Stromal cell of bone marrow (primary cell): ENCODE measurements around the gene COQ10A.
"Not testable (repeated sequence)": the region's sequence is repeated elsewhere in the genome, so short reads cannot be mapped to it uniquely, and the experiment has no call there.

Source experiments
- DNase-seq: peaks from one replicate; pipeline ENCODE4 v3.0.0-alpha.2; 2012; ENCODE audit warnings: low read depth

The COQ10A gene

DNA sequence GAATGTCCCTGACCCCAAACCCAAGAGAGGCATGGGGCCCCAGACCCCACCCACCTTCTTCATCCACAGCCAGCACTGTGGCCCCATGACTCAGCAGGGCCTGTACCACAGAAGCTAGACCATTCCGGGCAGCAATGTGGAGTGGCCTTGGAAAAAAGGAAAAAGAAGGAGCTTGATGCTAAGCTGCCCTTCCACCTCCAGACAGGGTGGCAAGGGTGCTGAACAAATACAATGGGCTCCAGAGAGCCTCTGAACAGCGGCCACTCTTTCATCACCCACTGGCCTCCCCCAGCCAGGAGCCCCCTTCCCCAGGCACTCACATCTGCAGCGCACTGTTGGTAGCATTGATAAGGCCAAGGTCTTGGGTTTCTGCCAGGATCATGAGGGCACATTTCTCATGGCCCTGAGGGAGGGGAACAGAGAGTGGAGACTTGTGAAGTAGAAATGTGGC, 23.0 kb upstream of the COQ10A start:
- no peak for DNase-seq

GRCh38 chr12:56244494-56244893, 22.2 kb upstream of the COQ10A start:
- no peak for DNase-seq

DNA sequence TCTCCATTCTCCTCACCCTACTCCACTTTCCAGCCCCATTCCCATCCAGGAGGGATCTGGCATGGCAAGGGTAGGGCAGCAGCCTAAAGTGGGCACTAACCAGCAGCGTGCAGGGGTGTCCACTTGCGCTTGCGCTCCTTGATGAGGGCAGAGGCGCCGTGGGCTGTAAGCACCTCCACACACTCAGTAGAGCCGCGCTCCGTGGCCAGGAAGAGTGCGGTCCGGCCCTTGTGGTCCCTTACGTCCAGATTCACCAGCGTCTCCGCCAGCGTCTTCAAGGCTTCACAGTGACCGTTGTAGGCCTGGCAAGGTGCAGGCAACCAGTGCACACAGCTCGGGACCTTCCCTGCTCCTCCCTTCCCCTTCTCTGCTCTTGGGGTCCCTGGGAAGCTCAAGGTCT, 18.8 kb upstream of the COQ10A start:
- no peak for DNase-seq

DNA sequence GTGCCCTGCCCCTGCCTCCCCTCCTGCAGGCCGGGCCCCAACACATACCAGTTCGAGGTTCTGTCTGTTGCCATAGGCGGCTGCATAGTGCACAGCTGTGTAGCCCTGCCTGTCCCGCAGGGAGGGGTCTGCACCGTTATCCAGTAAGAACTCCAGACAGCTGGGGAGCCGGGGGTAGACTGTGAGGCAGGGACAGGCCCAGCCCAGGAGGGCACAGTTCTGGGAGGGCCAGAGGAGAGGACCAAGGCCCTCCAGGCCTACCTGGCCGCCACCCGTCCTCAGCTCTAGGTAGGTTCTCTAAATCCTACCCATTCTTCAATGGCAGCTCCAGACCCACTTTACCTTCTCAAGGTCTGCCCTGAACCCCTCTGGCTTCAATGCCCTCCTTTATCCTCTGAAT, 18.0 kb upstream of the COQ10A start:
- DNase-seq, result no peak

DNA sequence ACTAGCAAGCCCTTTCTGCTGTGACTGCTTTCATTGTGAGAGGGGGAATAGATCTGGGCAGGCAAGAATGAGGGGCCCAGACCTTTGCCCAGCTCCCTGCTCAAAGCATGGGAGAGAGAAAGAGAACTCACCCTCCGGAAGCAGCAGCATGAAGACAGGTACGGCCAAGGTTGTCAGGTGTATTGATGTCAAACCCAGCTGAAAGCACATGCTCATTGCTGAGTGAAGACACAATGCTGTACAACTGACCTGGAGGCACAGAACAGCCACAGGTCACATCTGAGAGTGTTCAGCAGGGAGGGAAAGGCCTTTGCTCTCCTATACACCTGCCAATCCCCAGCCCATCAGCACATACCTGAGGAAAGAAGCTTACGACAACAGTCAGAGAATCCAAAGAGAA, 14.1 kb upstream of the COQ10A start:
- DNase-seq, result no peak

GRCh38 chr12:56253091-56253490, 13.7 kb upstream of the COQ10A start:
- no peak for DNase-seq

GRCh38 chr12:56255671-56256070, 11.1 kb upstream of the COQ10A start:
- DNase-seq, result no peak

DNA sequence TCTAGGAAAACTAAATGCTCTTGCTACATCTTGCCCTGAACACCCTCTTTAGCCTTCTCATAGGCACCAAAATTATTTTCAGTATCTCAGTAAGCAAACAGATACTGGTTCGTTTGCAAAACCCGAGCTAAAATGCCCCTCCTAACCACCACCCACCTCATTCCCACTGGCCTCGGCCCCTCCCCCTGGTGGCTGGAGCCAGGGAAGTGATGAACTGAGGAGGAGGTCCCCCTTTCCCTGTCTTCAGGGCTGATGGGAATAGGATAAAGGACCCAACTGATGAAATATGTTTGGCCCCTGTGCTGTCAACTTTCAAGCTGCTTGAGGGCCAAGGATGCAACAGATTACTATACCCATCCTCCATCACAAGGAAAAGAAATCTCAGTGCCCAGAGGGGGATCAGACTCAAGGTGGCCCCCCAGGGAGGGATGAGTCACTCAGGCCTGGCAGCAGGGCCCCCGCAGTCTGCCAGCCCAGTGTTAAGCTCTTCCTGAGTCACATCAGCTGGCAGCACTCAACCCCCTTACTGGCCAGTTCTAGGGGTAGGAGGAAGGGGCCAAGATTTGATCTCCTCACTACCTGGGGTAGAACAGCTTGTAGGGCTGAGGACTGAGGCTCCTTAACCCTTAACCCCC, 10.3 kb upstream of the COQ10A start:
- no peak for DNase-seq

GRCh38 chr12:56257071-56257470, 9.7 kb upstream of the COQ10A start:
- DNase-seq, result no peak

- DNase-seq, result no peak
Measured at GRCh38 chr12:56257491-56258067, 9.2 kb upstream of the COQ10A start.

- DNase-seq, result peak; percentile 74
Measured at GRCh38 chr12:56258068-56258819, 8.5 kb upstream of the COQ10A start, which contains the start of gene ANKRD52. ANKRD52 (minus strand) TSS chr12:56258384; CDS start chr12:56258269, 115 bp downstream.

GRCh38 chr12:56258820-56259183, 7.9 kb upstream of the COQ10A start:
- DNase-seq, result no peak

- DNase-seq, result no peak
Measured at GRCh38 chr12:56260380-56260779, 6.4 kb upstream of the COQ10A start.

- DNase-seq, result no peak
Measured at GRCh38 chr12:56260921-56261320, 5.8 kb upstream of the COQ10A start.

DNA sequence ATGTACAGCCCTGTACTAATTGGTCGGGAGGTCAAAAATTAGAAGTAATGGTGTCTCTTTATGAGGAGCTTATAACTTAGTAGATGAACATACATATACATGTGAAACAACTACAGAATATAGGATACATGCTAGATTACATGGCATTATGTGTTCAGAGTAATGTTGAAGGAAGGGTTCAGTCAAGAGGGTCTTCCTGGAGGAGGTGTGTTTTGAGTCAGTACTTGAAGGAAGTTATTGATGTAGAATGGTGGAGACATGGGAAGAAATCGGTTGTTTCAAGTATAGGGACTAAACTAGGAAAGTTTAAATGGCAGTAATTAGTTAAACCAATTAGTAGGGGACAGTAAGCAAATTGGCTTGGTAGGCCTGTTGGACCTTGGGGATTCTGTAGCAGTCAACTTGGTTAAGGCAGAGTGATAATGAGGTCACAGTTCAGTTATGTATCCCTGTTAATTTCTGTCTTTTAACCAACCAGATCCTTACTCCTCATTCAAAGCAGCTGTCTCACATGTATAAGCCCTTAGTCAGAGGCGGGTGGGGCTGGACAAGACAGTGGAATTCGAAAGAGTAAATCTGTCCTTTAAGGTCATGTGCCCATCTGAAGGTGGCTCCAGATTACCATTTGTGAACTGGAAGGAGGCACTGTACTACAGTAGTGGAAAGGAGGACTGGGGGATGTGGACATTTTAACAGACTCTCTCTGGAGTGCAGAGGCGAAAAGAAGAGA, 5.1 kb upstream of the COQ10A start:
- peak; percentile 24 for DNase-seq

- DNase-seq, result not testable (repeated sequence)
Measured at GRCh38 chr12:56262955-56263354, 3.8 kb upstream of the COQ10A start.

DNA sequence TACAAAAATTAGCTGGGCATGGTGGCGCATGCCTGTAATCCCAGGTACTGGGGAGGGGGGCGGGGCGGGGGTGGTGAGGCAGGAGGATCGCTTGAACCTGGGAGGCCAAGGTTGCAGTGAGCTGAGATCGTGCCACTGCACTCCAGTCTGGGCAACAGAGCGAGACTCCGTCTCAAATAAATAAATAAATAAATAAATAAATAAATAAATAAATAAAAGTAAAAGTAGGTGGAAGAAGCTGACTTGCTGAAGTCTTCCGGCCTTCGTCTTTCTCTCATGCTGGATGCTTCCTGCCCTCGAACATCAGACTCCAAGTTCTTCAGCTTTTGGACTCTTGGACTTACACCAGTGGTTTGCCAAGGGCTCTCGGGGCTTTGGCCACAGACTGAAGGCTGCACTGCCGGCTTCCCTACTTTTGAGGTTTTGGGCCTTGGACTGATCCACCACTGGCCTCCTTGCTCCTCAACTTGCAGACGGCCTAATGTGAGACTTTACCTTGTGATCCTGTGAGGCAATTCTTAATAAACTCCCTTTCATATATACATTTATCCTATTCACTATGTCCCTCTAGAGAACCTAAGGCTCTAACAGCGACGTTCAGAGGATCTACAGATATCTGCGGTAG, 562 bp upstream of the COQ10A start:
- not testable (repeated sequence) for DNase-seq

- DNase-seq, result peak; percentile 18
Measured at GRCh38 chr12:56267443-56268071, 815 bp downstream of the COQ10A start.

GRCh38 chr12:56271031-56271430, 4.3 kb downstream of the COQ10A start:
- no peak for DNase-seq

DNA sequence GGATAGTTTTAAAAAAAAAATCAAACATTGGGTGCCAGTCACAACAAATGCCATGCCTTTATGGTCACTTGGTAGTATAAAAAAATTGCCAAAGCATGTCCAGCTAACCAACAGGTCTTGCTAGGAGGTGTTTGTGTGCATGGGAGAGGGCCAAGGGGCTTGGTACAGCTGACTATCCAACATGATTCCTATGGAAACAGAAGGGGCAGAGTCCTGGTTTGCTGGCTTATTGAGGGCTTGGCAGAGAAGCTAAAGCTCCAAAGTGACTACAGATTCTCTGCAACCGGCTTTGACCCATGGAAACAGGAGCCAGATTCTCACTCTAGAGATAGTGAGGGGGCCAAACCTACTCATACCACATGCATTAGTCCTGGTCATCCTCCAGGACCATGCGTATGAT, 5.7 kb downstream of the COQ10A start:
- DNase-seq, result not testable (repeated sequence)

- no peak for DNase-seq
Measured at GRCh38 chr12:56274299-56274698, 7.6 kb downstream of the COQ10A start.

DNA sequence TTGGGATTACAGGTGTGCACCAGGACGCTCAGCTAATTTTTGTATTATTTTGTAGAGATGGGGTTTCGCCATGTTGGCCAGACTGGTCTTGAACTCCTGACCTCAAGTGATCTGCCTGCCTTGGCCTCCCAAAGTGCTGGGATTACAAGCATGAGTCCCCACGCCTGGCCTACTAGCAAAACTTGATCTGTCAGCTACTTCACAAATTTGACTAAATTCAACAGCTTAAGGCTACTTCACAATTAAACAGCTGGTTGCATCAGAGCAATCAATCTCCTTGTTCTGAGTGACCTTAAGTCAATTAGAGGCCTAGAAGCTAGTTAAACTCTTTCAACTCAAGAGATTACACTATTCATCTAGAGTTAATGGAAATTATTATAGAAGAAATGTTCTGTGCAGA, 12.2 kb downstream of the COQ10A start:
- DNase-seq, result no peak
